Uterus (tissue), 2 donors: ENCODE measurements around the gene HLA-DMA.

Experiments
- CTCF ChIP-seq, 4 experiments: fragments of 200-600 bp in 2 of 4; fragments of 450-650 bp in 2 of 4; sonication (generic) in 2 of 4; IDR thresholded peaks; one replicate each; pipeline ENCODE4 v1.5.1; 2016 to 2019; ENCODE audit warnings: antibody characterized with exemption in 4 of 4, mild to moderate bottlenecking in 2 of 4, moderate library complexity in 1 of 4
- POLR2A ChIP-seq, 2 donors: fragments of 450-650 bp; IDR thresholded peaks; one replicate each; pipeline ENCODE4 v1.6.1; 2016; ENCODE audit warnings: antibody characterized with exemption in 2 of 2, mild to moderate bottlenecking in 1 of 2, moderate library complexity in 1 of 2

DNA sequence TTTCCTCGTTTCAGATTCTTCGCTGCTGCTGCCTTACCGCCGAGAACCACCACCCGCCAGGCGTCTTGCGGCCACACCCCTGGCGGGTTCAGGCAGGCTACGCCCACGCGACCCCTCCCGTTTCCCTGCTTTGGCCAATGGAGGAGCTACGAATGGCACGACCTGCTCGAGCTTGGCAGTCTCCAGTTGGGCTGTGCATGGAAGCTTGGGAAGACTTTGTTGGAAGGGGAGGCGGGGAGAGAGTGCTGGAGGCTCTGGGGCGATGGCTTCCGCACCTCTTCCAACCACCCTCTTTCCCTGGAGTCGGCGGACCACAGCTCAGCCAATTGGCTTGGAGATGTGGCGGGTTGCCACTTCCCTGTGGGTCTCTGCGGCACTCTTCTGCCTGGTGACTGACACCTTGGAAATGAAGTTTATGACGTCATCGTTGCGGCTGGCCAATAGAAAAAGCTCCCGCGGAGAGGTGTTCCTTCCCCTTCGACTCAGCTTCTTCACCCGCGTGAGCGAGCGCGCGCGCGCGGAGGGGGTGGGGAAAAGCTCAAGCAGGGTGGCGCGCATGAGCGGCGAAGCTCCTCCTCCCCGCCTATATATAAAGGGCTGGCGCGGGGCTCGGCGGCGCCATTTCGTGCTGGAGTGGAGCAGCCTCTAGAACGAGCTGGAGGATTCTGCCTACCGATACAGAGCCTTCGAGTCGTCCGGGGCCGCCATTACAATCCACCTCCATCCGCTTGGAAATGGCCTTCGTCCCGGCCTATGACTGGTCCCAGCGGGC is 18.9 kb upstream of the HLA-DMA start:
- TF ChIP-seq CTCF (IDR thresholded peaks at IDR 0.05) (peak in 2 of 4 experiments; percentile 4 to 37), POLR2A (IDR thresholded peaks at IDR 0.05) (peak; percentile 90 to 97)
